Neutrophil (primary cell): ENCODE measurements around the gene NME8.

Experiments
- H3K27ac ChIP-seq: fragments of 200-600 bp; sonication (generic); 2 replicates; pipeline ENCODE4 v1.5.1; 2016; ENCODE audit warnings: mild to moderate bottlenecking, moderate library complexity
- H3K27me3 ChIP-seq: fragments of 200-600 bp; sonication (generic); 2 replicates; pipeline ENCODE4 v1.6.0; 2016; ENCODE audit warnings: mild to moderate bottlenecking
- H3K36me3 ChIP-seq: fragments of 200-600 bp; sonication (generic); 2 replicates; pipeline ENCODE4 v1.5.1; 2017
- H3K4me1 ChIP-seq, 2 experiments: fragments of 200-600 bp in 1 of 2; sonication (generic) in 1 of 2; 1 replicate in 1 of 2; 2 replicates in 1 of 2; pipeline versions ENCODE4 v1.5.1 to v1.6.1; 2013 to 2016; ENCODE audit warnings: low read depth in 1 of 2, low read length in 1 of 2, mild to moderate bottlenecking in 1 of 2, moderate library complexity in 1 of 2; ENCODE audit not compliant: control insufficient read depth in 1 of 2, insufficient read depth in 1 of 2
- H3K4me3 ChIP-seq, 2 experiments: fragments of 200-600 bp in 1 of 2; sonication (generic) in 1 of 2; 1 replicate in 1 of 2; 2 replicates in 1 of 2; pipeline ENCODE4 v1.5.1; 2013 to 2016; ENCODE audit warnings: low read depth in 1 of 2, low read length in 1 of 2, mild to moderate bottlenecking in 1 of 2, moderate library complexity in 1 of 2
- H3K9me3 ChIP-seq: fragments of 200-600 bp; sonication (generic); 2 replicates; pipeline ENCODE4 v1.5.1; 2016
- CTCF ChIP-seq: fragments of 200-600 bp; sonication (generic); IDR thresholded peaks from 2 replicates; pipeline ENCODE4 v1.5.1; 2016; ENCODE audit warnings: antibody characterized with exemption

The NME8 gene

GRCh38 chr7:37826825-37827224, 21.6 kb upstream of the NME8 start:
- Histone ChIP-seq H3K27me3 (no peaks in the 10 kb centered on the region), H3K27ac (no peak overlapping the region), H3K4me1 (no peaks in the 10 kb centered on the region), H3K9me3 (no peaks in the 10 kb centered on the region), H3K4me3 (no peak overlapping the region), H3K36me3 (peaks cover 17% of the 10 kb centered on the region)
- TF ChIP-seq CTCF: no peak

GRCh38 chr7:37831244-37831643, 17.2 kb upstream of the NME8 start:
- H3K4me1 ChIP-seq: peaks cover 3 to 8% of the 10 kb centered on the region in 2 experiments
- H3K36me3 ChIP-seq: peaks cover 17% of the 10 kb centered on the region
- no peak for TF ChIP-seq CTCF
- H3K27me3 ChIP-seq: no peaks in the 10 kb centered on the region
- H3K27ac ChIP-seq: no peak overlapping the region
- no peaks in the 10 kb centered on the region for H3K9me3 ChIP-seq
- no peak overlapping the region for H3K4me3 ChIP-seq

- no peaks in the 10 kb centered on the region for H3K9me3 ChIP-seq
- H3K27ac ChIP-seq: no peak overlapping the region
- no peaks in the 10 kb centered on the region for H3K27me3 ChIP-seq
- peaks cover 3 to 8% of the 10 kb centered on the region in 2 experiments for H3K4me1 ChIP-seq
- TF ChIP-seq CTCF: no peak
- no peak overlapping the region for H3K4me3 ChIP-seq
- peaks cover 17% of the 10 kb centered on the region for H3K36me3 ChIP-seq
These were observed 16.2 kb upstream of the NME8 start for GRCh38 chr7:37832194-37832593.

- peak; percentile 71 for TF ChIP-seq CTCF
- H3K9me3 ChIP-seq: no peaks in the 10 kb centered on the region
- no peak overlapping the region for H3K27ac ChIP-seq
- peaks cover 3 to 8% of the 10 kb centered on the region in 2 experiments for H3K4me1 ChIP-seq
- H3K36me3 ChIP-seq: peaks cover 12% of the 10 kb centered on the region
- H3K27me3 ChIP-seq: no peaks in the 10 kb centered on the region
- peak overlapping the region in 1 of 2 experiments; percentile 47 for H3K4me3 ChIP-seq
These were observed 15.1 kb upstream of the NME8 start for GRCh38 chr7:37833107-37833817.

- Histone ChIP-seq H3K27ac (no peak overlapping the region), H3K27me3 (no peaks in the 10 kb centered on the region), H3K36me3 (peaks cover 12% of the 10 kb centered on the region), H3K4me3 (no peak overlapping the region), H3K9me3 (no peaks in the 10 kb centered on the region), H3K4me1 (peaks cover 3 to 8% of the 10 kb centered on the region in 2 experiments)
- TF ChIP-seq CTCF: peak; percentile 8
These were observed 14.6 kb upstream of the NME8 start for GRCh38 chr7:37833818-37834146.
